Measurements from ENCODE around the gene PDIA3. TPM values are rescaled to one million over a fixed set of nuclear protein-coding genes. Genes with fewer than 3 reads are reported as not detected.

PDIA3 gene
- total RNA-seq, 2 donors from 2014 or later, result 80.7 to 89.3 TPM

GRCh38 chr15:43762824-43763223 lies 16.6 kb downstream of the PDIA3 start:
- peaks cover 11% of the 10 kb centered on the region for H3K4me1 ChIP-seq
- intact Hi-C loops (cut with DNase I), result no loop called here
- no peaks in the 10 kb centered on the region for H3K9me3 ChIP-seq
- ATAC-seq (no peak), DNase-seq (no peak)
- H3K4me3 ChIP-seq, result no peak overlapping the region
- peaks cover 21 to 42% of the 10 kb centered on the region in 2 donors for H3K36me3 ChIP-seq (replicated peaks in 1 of 2; ENCODE audit: insufficient read depth in 1 of 2, low read depth in 2 of 2)
- WGBS, 2 donors, result 75 to 83% methylated on average over 6 of the region's 6 CpGs
- TF ChIP-seq CTCF (IDR thresholded peaks at IDR 0.05) (no peak), POLR2A (IDR thresholded peaks at IDR 0.05) (no peak)
- no peaks in the 10 kb centered on the region for H3K27me3 ChIP-seq
- no peak overlapping the region for H3K27ac ChIP-seq

- ATAC-seq, result no peak
- peaks cover 21 to 42% of the 10 kb centered on the region in 2 donors for H3K36me3 ChIP-seq (replicated peaks in 1 of 2; ENCODE audit: insufficient read depth in 1 of 2, low read depth in 2 of 2)
- no peak for TF ChIP-seq CTCF (IDR thresholded peaks at IDR 0.05)
- TF ChIP-seq POLR2A (IDR thresholded peaks at IDR 0.05), result no peak
- no peaks in the 10 kb centered on the region for H3K27me3 ChIP-seq
- no peak overlapping the region for H3K27ac ChIP-seq
- H3K4me1 ChIP-seq, result peaks cover 11% of the 10 kb centered on the region
- H3K4me3 ChIP-seq, result no peak overlapping the region
- 46 to 57% methylated on average over 2 of the region's 2 CpGs for WGBS, 2 donors
- DNase-seq, result no peak
- intact Hi-C loops (cut with DNase I), result no loop called here
- H3K9me3 ChIP-seq, result no peaks in the 10 kb centered on the region
Observed at GRCh38 chr15:43763819-43764446, 17.7 kb downstream of the PDIA3 start.

GRCh38 chr15:43769584-43770228 lies 23.5 kb downstream of the PDIA3 start:
- intact Hi-C loops (cut with DNase I), result no loop called here
- TF ChIP-seq POLR2A (IDR thresholded peaks at IDR 0.05) (no peak), CTCF (IDR thresholded peaks at IDR 0.05) (peak; percentile 47 to 71 (median 64))
- peak; percentile 67 for ATAC-seq

GRCh38 chr15:43771816-43772215 lies 25.6 kb downstream of the PDIA3 start:
- H3K27ac ChIP-seq, result no peak overlapping the region
- no peak for DNase-seq
- intact Hi-C loops (cut with DNase I), result no loop called here
- H3K4me1 ChIP-seq, result peaks cover 16% of the 10 kb centered on the region
- TF ChIP-seq CTCF (IDR thresholded peaks at IDR 0.05) (no peak), POLR2A (IDR thresholded peaks at IDR 0.05) (no peak)
- H3K27me3 ChIP-seq, result no peaks in the 10 kb centered on the region
- 75 to 92% methylated on average over 2 of the region's 2 CpGs for WGBS, 2 donors
- ATAC-seq, result no peak
- no peak overlapping the region for H3K4me3 ChIP-seq
- H3K36me3 ChIP-seq (replicated peaks in 1 of 2; ENCODE audit: insufficient read depth in 1 of 2, low read depth in 2 of 2), result peaks cover 8 to 35% of the 10 kb centered on the region in 2 donors
- no peaks in the 10 kb centered on the region for H3K9me3 ChIP-seq

More at GRCh38 chr15:43769584-43770228, 23.5 kb downstream of the PDIA3 start:
- Histone ChIP-seq H3K27me3 (no peaks in the 10 kb centered on the region), H3K27ac (no peak overlapping the region), H3K36me3 (replicated peaks in 1 of 2; ENCODE audit: insufficient read depth in 1 of 2, low read depth in 2 of 2) (peaks cover 16 to 54% of the 10 kb centered on the region in 2 donors), H3K4me3 (no peak overlapping the region), H3K9me3 (no peaks in the 10 kb centered on the region), H3K4me1 (no peaks in the 10 kb centered on the region)
- peak; percentile 55 to 72 (median 59) for DNase-seq
- WGBS, 2 donors, result 60 to 69% methylated on average over 5 of the region's 5 CpGs
